ENCODE measurements around the gene PREX1.

Gene PREX1

GRCh38 chr20:48732081-48732829, 95.5 kb downstream of the PREX1 start:
- DNase-seq, result no peak

GRCh38 chr20:48731536-48731935, 96.3 kb downstream of the PREX1 start:
- no peak for DNase-seq

- no peak for DNase-seq
These were observed 96.8 kb downstream of the PREX1 start for GRCh38 chr20:48730977-48731376.

GRCh38 chr20:48729538-48729937, 98.3 kb downstream of the PREX1 start:
- no peak for DNase-seq

DNA sequence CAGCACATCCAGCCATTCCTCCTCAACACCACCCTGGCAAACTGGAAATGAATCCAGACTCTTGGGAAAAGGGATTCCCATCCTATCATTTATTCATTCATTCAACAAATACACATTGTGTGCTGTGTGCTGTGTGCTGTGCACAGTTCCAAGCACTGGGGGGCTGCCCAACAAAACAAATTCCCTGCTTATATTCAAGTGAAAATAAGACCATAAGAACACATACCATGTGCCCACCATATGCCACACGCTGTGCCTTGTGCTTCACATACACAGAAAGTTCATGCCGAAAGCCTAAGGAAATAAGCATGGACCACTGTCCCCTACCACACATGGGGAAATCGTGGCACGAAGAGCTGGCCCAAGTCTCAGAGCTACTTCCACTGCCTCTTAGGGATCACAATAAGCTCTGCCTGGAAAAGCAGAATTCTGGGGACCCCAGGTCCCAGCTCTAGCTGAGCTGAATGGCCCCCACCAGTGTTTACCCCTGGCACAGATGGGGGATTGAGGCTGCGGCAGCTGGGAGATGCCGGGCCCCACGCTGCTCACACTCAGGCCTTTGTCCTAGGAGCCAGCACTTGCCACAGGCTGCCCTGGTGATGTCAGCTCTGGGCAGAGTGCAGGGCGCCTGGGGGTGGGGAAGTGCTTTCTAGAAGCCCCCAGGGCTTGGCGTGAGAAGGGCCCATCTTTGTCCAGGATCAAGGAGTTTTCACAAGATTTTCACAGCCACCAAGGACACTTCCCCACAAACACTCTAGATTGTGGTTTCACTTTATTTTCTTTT, 99.6 kb downstream of the PREX1 start:
- DNase-seq, result peak; percentile 23

DNA sequence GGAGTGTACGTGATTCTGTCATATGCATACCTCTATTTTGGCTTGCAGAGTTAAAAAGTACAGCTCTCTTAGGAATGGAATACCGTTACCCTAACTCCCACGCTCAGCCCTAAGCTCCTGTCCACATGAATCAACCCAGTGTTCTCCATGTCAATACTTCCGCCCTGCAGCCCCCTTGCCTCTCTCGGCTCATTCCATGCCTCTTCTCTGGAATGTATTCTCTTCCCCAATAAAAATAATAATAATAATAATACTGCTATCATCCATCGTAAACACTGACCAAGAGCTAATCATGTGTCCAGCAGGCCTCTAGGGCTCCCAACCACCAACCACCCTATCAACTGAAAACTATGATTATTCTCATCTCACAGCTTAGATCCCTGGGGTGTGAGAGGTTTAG, 100.6 kb downstream of the PREX1 start:
- no peak for DNase-seq

DNA sequence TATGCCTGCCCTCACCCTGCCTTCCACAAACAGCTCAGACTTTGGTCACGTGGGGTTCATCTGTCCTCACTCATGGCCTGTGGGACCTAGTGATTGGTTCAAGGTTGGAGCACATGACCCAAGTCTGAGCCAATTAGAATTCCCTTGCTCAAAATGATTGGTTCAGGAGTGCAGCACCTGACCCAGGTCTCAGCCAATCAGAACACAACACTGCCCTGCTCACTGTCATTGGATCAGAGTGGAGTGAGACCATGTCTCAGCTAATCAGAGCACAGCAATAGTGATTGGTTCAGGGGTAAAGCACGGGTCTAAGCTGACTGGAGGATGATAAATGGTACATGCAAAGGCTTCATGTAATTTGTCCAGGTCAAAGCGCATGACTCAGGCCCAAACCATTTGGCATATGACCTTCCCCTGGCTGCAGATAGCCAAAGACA, 102.2 kb downstream of the PREX1 start:
- no peak for DNase-seq

DNA sequence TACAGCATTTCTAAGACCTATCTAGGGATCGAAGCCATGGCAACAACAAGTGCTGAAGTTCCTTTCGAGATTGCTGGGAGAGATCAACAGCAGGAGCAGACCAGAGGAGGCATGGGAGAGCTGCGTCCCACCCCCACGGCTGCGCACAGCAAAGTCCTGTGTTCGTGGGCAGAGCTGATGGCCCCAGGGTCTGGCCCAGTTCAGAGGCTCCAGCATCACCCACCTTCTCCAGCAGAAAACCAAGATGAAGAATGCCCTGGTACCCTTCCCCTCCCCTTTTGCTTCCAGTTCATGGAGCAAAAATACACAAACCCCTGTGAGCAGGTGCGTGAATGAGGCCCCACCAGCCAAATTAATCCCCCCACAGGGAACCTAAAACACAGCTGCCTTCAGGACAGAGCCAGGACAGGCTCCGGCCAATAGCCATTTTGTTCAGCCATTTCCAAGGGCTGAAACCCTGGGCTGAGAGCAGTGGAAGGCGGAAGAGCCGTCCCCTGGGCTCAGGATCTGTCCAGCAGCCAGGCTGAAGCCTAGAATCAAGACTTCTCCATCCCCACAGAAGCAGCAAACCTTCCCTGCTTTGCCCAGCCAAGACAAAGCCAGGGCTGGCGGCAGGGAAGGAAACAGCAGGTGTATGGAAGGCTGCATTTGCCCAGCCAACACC, 102.8 kb downstream of the PREX1 start:
- DNase-seq, result no peak

- no peak for DNase-seq
These were observed 103.4 kb downstream of the PREX1 start for GRCh38 chr20:48724382-48724781.

- peak; percentile 55 for DNase-seq
These were observed 104.2 kb downstream of the PREX1 start for GRCh38 chr20:48723308-48724264.

- peak; percentile 75 for DNase-seq
These were observed 105.0 kb downstream of the PREX1 start for GRCh38 chr20:48722737-48723191.

DNA sequence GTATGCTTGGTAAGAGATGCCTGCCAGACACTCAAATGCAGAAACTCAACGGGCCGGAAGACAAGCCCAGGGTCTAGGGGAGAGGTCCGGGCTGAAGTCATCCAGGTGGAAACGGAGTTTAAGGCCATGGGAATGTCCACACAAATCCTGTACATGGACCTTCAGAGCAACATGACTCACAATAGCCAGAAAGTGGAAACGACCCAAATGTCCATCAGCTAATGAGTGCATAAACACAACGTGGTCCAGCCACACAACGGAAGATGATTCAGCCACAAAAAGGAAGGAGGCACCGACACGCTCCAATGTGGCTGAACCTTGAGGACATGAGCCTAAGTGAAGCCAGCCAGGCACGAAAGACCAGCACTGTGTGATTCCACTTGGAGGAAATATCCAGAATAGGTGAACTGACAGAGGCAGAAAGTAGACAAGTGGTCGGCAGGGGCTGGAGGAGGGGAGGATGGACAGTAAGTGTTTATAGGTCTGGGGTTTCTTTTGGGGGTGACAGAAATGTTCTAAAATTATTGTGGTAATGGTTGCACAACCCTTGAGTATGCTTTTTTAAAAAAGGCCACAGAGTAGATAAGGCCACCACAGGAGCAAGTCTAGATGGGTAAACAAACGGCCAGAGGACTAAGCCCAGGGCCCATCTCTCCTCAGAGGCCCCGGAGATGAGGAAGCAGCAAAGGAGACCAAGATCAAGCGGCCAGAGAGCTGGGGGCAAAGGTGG, 105.6 kb downstream of the PREX1 start:
- no peak for DNase-seq

DNA sequence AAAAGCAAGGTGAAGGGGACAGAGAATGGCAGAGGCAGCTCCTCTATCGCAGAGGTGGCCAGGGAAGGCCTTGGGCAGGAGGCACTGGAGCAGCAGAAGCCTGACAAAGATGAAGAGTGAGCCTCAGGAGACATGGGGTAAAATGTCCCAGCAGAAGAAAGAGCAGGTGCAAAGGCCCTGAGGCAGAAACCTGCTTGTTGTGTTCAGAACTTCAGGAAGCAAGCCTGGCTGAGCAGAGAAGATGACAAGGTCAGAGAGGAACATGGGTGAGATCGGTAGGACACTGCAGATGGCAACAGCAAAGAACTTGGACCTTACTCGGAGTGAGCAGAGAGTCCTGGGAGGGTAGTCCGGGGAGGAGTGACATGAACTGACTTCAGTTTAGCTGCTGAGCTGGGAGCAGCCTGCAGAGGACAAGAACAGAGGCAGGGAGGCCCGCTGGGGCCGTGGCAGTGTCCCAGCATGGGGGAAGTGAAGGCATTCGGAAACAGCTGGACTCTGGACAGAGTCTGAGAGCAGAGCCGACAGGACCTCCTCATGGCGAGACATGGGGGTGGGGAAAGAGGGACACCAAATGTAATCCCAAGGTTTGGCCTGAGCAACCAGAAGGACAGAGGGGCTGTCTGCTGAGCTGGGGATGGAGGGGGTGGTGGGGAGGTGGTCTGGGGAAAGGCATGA, 106.3 kb downstream of the PREX1 start:
- DNase-seq, result no peak

DNA sequence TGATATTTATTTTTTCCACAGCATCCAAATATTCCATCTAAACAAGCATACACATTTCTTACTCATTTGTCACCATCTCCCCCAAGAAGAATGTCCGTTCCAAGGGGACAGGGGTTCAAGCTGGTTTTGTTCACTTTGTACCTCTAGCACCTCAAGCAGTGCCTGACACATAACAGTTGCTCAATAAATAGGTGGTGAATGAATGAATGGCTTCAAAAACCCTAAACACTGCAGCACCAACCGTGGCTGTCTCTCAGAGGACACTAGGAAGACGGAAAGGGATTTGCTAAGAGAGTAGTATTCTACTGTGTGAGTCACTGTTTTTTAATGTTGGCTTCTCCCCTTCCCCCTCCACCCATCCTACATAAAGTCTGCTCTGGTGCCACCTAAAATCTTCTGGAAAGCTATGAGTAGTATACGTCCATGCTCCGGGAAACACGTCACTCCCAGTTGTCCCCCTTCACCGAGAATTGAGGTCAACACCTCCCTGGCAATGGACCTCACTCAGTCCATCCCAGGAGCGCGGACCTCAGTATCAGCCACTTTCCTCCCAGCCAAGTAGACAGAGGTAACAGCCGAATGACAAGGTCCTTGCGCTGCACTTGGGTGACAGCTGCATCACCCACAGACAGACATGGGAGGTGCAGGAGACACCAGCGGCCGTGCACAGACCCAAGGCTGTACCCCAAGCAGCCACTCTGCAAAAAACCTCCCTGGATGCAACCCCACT, 107.4 kb downstream of the PREX1 start:
- DNase-seq, result no peak

GRCh38 chr20:48719598-48720255, 108.1 kb downstream of the PREX1 start:
- DNase-seq, result no peak

DNA sequence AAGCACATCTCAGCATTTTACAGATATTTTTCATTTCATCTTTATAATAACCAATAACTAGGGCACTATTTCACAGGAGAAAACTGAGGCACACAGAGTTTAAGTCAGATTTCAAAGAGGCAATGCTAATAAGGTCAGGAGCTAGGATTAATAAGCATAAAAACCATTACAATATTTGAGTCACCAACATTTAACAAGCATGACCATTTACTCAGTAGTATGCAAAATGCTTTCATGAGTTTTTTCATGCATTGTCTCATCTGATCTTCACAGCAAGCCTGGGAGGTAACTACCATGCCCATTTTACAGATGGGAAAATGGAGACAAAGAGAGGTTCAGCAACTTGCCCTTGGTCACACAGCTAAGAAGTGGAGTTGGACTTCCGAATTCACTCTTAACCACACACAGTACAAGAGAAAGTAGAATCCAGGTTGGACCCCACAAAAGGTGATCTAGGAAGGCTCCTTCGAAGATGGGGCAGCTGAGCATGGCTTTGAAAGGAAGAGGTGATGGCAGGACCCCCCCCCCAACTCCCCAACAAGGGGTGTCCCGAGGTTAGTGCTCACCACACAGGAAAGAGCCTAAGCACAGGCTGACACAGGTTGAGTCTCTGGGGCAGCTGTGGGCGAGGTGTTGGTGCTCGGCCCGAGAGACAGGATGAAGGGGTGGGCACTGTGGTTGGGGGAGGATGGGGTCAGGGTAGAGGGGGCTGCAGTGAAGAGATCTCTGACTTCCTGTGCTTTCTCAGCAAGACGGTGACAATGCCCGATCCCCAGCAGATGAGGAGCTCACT, 108.8 kb downstream of the PREX1 start:
- DNase-seq, result no peak

DNA sequence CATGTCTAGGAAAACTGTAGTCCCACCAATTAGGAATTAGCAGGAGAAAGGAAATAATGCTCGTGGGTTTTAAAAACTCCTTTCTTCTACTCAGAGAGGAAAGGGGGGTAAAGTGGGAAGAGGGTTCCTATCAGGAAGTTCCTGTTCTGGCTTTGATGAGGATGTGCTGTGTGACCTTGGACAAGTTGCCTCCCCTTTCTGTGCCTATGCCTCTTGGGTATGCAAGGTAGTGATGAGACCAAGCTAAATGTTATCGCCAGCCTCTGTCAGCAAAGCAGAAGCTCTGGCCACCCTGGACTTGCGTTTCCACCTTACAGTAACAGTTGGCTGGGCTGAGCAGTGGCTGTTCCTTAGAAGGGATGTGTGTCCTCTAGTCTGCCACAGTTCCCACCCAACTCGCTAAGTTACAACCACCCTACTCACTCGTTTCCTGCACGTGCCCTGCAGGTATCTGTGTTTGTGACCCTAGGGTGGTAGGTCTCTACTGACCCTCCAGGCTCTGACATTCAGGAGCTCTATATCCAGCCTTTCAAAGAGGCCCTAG, 110.0 kb downstream of the PREX1 start:
- no peak for DNase-seq

GRCh38 chr20:48717095-48717672, 110.6 kb downstream of the PREX1 start:
- DNase-seq, result no peak
